H1 (cell line): ENCODE measurements around the gene EDA. TPM values are rescaled to one million over a fixed set of nuclear protein-coding genes. Genes with fewer than 3 reads are reported as not detected.

Source experiments
- CTCF ChIA-PET: fragments of 300-600 bp; sonication (Branson Sonifier 250); formaldehyde crosslinking; loops from one replicate; lab custom pipeline; 2021; ENCODE audit not compliant: partially characterized antibody; lab: Charles Lee
- POLR2A ChIA-PET: fragments of 300-600 bp; sonication (Branson Sonifier 250); formaldehyde crosslinking; loops from one replicate; lab custom pipeline; 2021; ENCODE audit warnings: inconsistent platforms; ENCODE audit not compliant: partially characterized antibody; lab: Charles Lee
- DNase-seq, 2 experiments: peaks; one replicate each; pipeline versions ENCODE4 v3.0.0 to v3.0.0-alpha.2; 2010 to 2022; ENCODE audit warnings: low spot score in 2 of 2, low read depth in 1 of 2, mixed read lengths in 1 of 2
- FAIRE-seq: peaks from 2 replicates; lab custom pipeline; 2011; peaks lifted over from hg19 to GRCh38; lab: Jason Lieb, UNC
- H2AFZ ChIP-seq: 2 replicates; pipeline ENCODE4 v1.8.1; 2012; ENCODE audit warnings: low read length, inconsistent platforms
- H2AK5ac ChIP-seq: 2 replicates; pipeline ENCODE4 v1.6.1; 2013; ENCODE audit warnings: low read depth, low read length
- H2BK120ac ChIP-seq: replicated peaks from 2 replicates; pipeline ENCODE3; 2013; ENCODE audit warnings: low read depth, low read length, inconsistent platforms
- H2BK12ac ChIP-seq: 2 replicates; pipeline ENCODE4 v1.6.1; 2013; ENCODE audit warnings: low read depth, low read length
- H2BK15ac ChIP-seq: 2 replicates; pipeline ENCODE4 v1.6.1; 2013; ENCODE audit warnings: low read length
- H2BK20ac ChIP-seq: 2 replicates; pipeline ENCODE4 v1.6.1; 2013; ENCODE audit warnings: low read length
- H2BK5ac ChIP-seq: 2 replicates; pipeline ENCODE4 v1.6.1; 2013; ENCODE audit warnings: low read depth, low read length
- H3K14ac ChIP-seq: 2 replicates; pipeline ENCODE4 v1.6.1; 2013; ENCODE audit warnings: inconsistent platforms; ENCODE audit not compliant: insufficient read length
- H3K18ac ChIP-seq: 2 replicates; pipeline ENCODE4 v1.6.1; 2013; ENCODE audit warnings: low read length; ENCODE audit errors: extremely low read depth
- H3K23ac ChIP-seq: 2 replicates; pipeline ENCODE4 v1.6.1; 2013; ENCODE audit warnings: inconsistent platforms; ENCODE audit not compliant: insufficient read length
- H3K23me2 ChIP-seq: 2 replicates; pipeline ENCODE4 v1.6.1; 2013; ENCODE audit warnings: low read depth, low read length
- H3K27ac ChIP-seq: 2 replicates; pipeline ENCODE4 v1.6.1; 2011; ENCODE audit warnings: low read depth, low read length, inconsistent platforms
- H3K27me3 ChIP-seq, 4 experiments: replicated peaks in 1 of 4; 1 replicate in 1 of 4; 2 replicates in 3 of 4; pipeline versions ENCODE4 v1.6.1 to v1.8.1; 2011 to 2013; ENCODE audit warnings: low read length in 3 of 4, mild to moderate bottlenecking in 3 of 4, inconsistent platforms in 2 of 4, mixed read lengths in 2 of 4, moderate library complexity in 1 of 4; ENCODE audit not compliant: control insufficient read depth in 3 of 4, insufficient read depth in 3 of 4; ENCODE audit errors: extremely low read depth in 1 of 4
- H3K36me3 ChIP-seq, 4 experiments: 2 replicates each; pipeline versions ENCODE4 v1.6.1 to v1.8.1; 2011 to 2013; ENCODE audit warnings: mild to moderate bottlenecking in 4 of 4, low read length in 3 of 4, moderate library complexity in 2 of 4, control low read depth in 1 of 4, inconsistent platforms in 1 of 4; ENCODE audit not compliant: insufficient read depth in 4 of 4, control insufficient read depth in 2 of 4
- H3K4ac ChIP-seq: replicated peaks from 2 replicates; pipeline ENCODE3; 2013; ENCODE audit warnings: low read length, low read depth, mixed read lengths, inconsistent platforms; ENCODE audit not compliant: insufficient read length
- H3K4me1 ChIP-seq, 4 experiments: replicated peaks in 1 of 4; 1 replicate in 1 of 4; 2 replicates in 3 of 4; pipeline versions ENCODE4 v1.6.1 to v1.8.1; 2011 to 2013; ENCODE audit warnings: low read length in 3 of 4, inconsistent platforms in 2 of 4, mixed read lengths in 1 of 4; ENCODE audit not compliant: insufficient read depth in 4 of 4, control insufficient read depth in 3 of 4
- H3K4me2 ChIP-seq, 2 experiments: 2 replicates each; pipeline versions ENCODE4 v1.6.1 to v1.8.1; 2011 to 2013; ENCODE audit warnings: low read depth in 2 of 2, low read length in 2 of 2, control low read depth in 1 of 2, inconsistent platforms in 1 of 2, mild to moderate bottlenecking in 1 of 2; ENCODE audit not compliant: insufficient read depth in 1 of 2
- H3K4me3 ChIP-seq, 4 experiments: fragments of 200-600, 300-600 bp in 1 of 4; sonication (generic), shearing (Covaris generic), sonication (Bioruptor Twin) in 1 of 4; 2 replicates each; pipeline versions ENCODE4 v1.5.1 to v1.8.1; 2011 to 2016; ENCODE audit warnings: low read length in 4 of 4, low read depth in 3 of 4, control low read depth in 2 of 4, inconsistent platforms in 2 of 4, mild to moderate bottlenecking in 2 of 4, mixed read lengths in 1 of 4, moderate library complexity in 1 of 4; ENCODE audit not compliant: insufficient read depth in 2 of 4; ENCODE audit errors: extremely low read depth in 1 of 4
- H3K56ac ChIP-seq: replicated peaks from 2 replicates; pipeline ENCODE3; 2013; ENCODE audit warnings: low read depth, mild to moderate bottlenecking, mixed read lengths, low read length, inconsistent platforms; ENCODE audit not compliant: insufficient read length
- H3K79me1 ChIP-seq: 2 replicates; pipeline ENCODE4 v1.6.1; 2013; ENCODE audit warnings: low read depth, low read length, control low read depth
- H3K79me2 ChIP-seq, 2 experiments: 2 replicates each; pipeline versions ENCODE4 v1.6.1 to v1.8.1; 2012 to 2013; ENCODE audit warnings: low read length in 2 of 2, mild to moderate bottlenecking in 2 of 2, inconsistent platforms in 1 of 2; ENCODE audit not compliant: insufficient read depth in 2 of 2, control insufficient read depth in 1 of 2
- H3K9ac ChIP-seq, 4 experiments: replicated peaks in 1 of 4; 1 replicate in 1 of 4; 2 replicates in 3 of 4; pipeline versions ENCODE4 v1.6.1 to v1.8.1; 2011 to 2013; ENCODE audit warnings: low read depth in 3 of 4, low read length in 3 of 4, control low read depth in 2 of 4, mild to moderate bottlenecking in 2 of 4, moderate library complexity in 2 of 4, inconsistent platforms in 1 of 4; ENCODE audit errors: extremely low read depth in 1 of 4
- H3K9me3 ChIP-seq, 2 experiments: 2 replicates each; pipeline versions ENCODE4 v1.6.1 to v1.8.1; 2012 to 2013; ENCODE audit warnings: mild to moderate bottlenecking in 2 of 2, moderate library complexity in 2 of 2, control low read depth in 1 of 2, inconsistent platforms in 1 of 2, low read depth in 1 of 2, low read length in 1 of 2, mixed read lengths in 1 of 2; ENCODE audit not compliant: insufficient read depth in 2 of 2
- H4K20me1 ChIP-seq, 2 experiments: replicated peaks in 1 of 2; 2 replicates each; pipeline versions ENCODE3 to v1.8.1; 2011 to 2013; ENCODE audit warnings: inconsistent platforms in 2 of 2, low read length in 2 of 2, mild to moderate bottlenecking in 1 of 2; ENCODE audit not compliant: insufficient read depth in 2 of 2, control insufficient read depth in 1 of 2
- H4K5ac ChIP-seq: 2 replicates; pipeline ENCODE4 v1.6.1; 2013; ENCODE audit warnings: low read length, low read depth, mixed read lengths, inconsistent platforms; ENCODE audit not compliant: insufficient read length
- H4K8ac ChIP-seq: 2 replicates; pipeline ENCODE4 v1.8.0; 2013; ENCODE audit warnings: mild to moderate bottlenecking, moderate library complexity, low read length, inconsistent platforms; ENCODE audit not compliant: insufficient read depth; ENCODE audit errors: extremely low read depth
- H4K91ac ChIP-seq: replicated peaks from 2 replicates; pipeline ENCODE3; 2013; ENCODE audit warnings: low read length, mixed read lengths, inconsistent platforms; ENCODE audit not compliant: insufficient read length
- ASH2L ChIP-seq: fragments of 200-600, 300-600 bp; sonication (generic); IDR thresholded peaks from one replicate; pipeline ENCODE4 v1.7.1; 2017; ENCODE audit warnings: low read length
- EP300 ChIP-seq, 2 experiments: IDR thresholded peaks; 1 replicate in 1 of 2; 2 replicates in 1 of 2; pipeline ENCODE4 v1.6.1; 2011 to 2012; ENCODE audit warnings: low read depth in 2 of 2, low read length in 2 of 2, mild to moderate bottlenecking in 2 of 2, borderline replicate concordance in 1 of 2, inconsistent platforms in 1 of 2, moderate library complexity in 1 of 2
- RNF2 ChIP-seq: fragments of 200-900, 300-1000 bp; sonication (generic); IDR thresholded peaks from 2 replicates; pipeline ENCODE4 v1.7.1; 2016; ENCODE audit warnings: borderline replicate concordance, low read depth, mild to moderate bottlenecking, antibody characterized with exemption, low read length; ENCODE audit not compliant: poor library complexity, severe bottlenecking; ENCODE audit errors: missing control alignments
- SIRT6 ChIP-seq: IDR thresholded peaks from one replicate; pipeline ENCODE4 v1.7.1; 2012; ENCODE audit warnings: low read length, inconsistent platforms
- SRF ChIP-seq: IDR thresholded peaks from 2 replicates; pipeline ENCODE4 v1.6.1; 2011; ENCODE audit warnings: mild to moderate bottlenecking, low read depth, low read length, moderate library complexity
- WGBS, 2 experiments: shearing (Covaris generic) in 1 of 2; methylation state at CpG; one replicate each; pipeline versions ENCODE4 v1.1.6 to v1.1.7; 2013 to 2015; ENCODE audit warnings: low lambda C conversion rate in 2 of 2, mixed read lengths in 2 of 2, inconsistent platforms in 1 of 2, low coverage in 1 of 2, missing lambda C conversion rate in 1 of 2; ENCODE audit not compliant: insufficient replicate concordance in 2 of 2, insufficient coverage in 1 of 2, insufficient read length in 1 of 2; ENCODE audit errors: extremely low coverage in 1 of 2, missing lambda C conversion rate in 1 of 2; 5-methylcytosine and 5-hydroxymethylcytosine counted together
- polyA plus RNA-seq, 7 experiments: library from polyadenylated mRNA; depleted of rRNA in 3 of 7; stranded (reverse) in 5 of 7; unstranded in 2 of 7; fragments of >200 nt in 5 of 7; fragments of 200-250 nt in 2 of 7; gene quantifications; 1 replicate in 5 of 7; 2 replicates in 1 of 7; 4 replicates in 1 of 7; pipeline versions ENCODE4 v1.2.1 to v1.2.3, GENCODE V29; 2011 to 2013; ENCODE audit warnings: missing spikeins in 2 of 7, mixed read lengths in 2 of 7
- total RNA-seq: library from RNA; stranded (reverse); fragmentation: NEBNext Ultra II Directional; extraction: Animal tissue kit (Norgen Biotek cat#: 25700); gene quantifications from 2 replicates; pipeline ENCODE4 v1.2.1, GENCODE V29; 2021

EDA gene
- total and polyA plus RNA-seq, 2 of the 8 experiments (the other 6 are each of a cell fraction or from before 2014, with no cell fraction given) = 7.5 to 10.5 TPM

- Histone ChIP-seq H3K18ac (no peak overlapping the region), H3K36me3 (no peaks in the 10 kb centered on the region), H3K27me3 (no peaks in the 10 kb centered on the region), H3K4me1 (peaks cover 0 to 2% (median 0%) of the 10 kb centered on the region in 4 experiments; a peak in 1 of 7 replicates), H2BK5ac (no peak overlapping the region), H2BK15ac (no peak overlapping the region), H3K23me2 (no peaks in the 10 kb centered on the region), H3K79me2 (no peaks in the 10 kb centered on the region), H2BK12ac (no peak overlapping the region), H2AK5ac (no peak overlapping the region), H3K23ac (no peak overlapping the region), H3K79me1 (no peaks in the 10 kb centered on the region), H4K8ac (no peak overlapping the region), H3K4me2 (no peak overlapping the region), H2AFZ (no peak overlapping the region), H3K27ac (no peak overlapping the region), H4K5ac (no peak overlapping the region), H4K20me1 (no peaks in the 10 kb centered on the region), H3K4me3 (no peak overlapping the region), H3K9ac (no peak overlapping the region), H3K9me3 (no peaks in the 10 kb centered on the region), H3K4ac (no peak overlapping the region), H4K91ac (no peak overlapping the region), H2BK120ac (no peak overlapping the region), H3K56ac (no peak overlapping the region), H2BK20ac (no peak overlapping the region), H3K14ac (no peak overlapping the region)
- ChIA-PET CTCF (interaction anchor here (0.5 to 4.2 kb wide), 34 partner anchors 9 to 553 kb away, joined by 3 to 31 read pairs (median 3); partner anchors contain the start of gene EDA), POLR2A (no interaction called here)
- DNase-seq = no peak
- FAIRE-seq = no peak
- whole genome bisulfite sequencing, 2 experiments = 80% methylated on average over 3 of the region's 4 CpGs; no CpG with 5 or more reads in 1 of the 2 experiments
- TF ChIP-seq EP300 (IDR thresholded peaks at IDR 0.05; ENCODE audit: borderline replicate concordance in 1 of 2, low read depth in 2 of 2, low read length in 2 of 2) = no peak
- TF ChIP-seq SIRT6 = no peak
- no peak for TF ChIP-seq SRF
- TF ChIP-seq ASH2L = no peak
- no peak for TF ChIP-seq RNF2
Observed at GRCh38 chrX:70029863-70030262, 413.9 kb downstream of the EDA start.
